ENCODE measurements around the gene ANO8.
A peak's percentile ranks its signal among the peaks of the same experiment; 100 is the strongest.

- TF ChIP-seq CTCF (IDR thresholded peaks at IDR 0.05; ENCODE audit: insufficient read depth, low read length, poor library complexity, severe bottlenecking) (peak; percentile 62), EZH2phosphoT487 (conservative IDR thresholded peaks at IDR 0.05; ENCODE audit: low read length) (no peak)
These were observed 11.5 kb upstream of the ANO8 start for GRCh38 chr19:17346109-17346671.

Measured in SU-DHL-6 (cell line).